Stimulated activated CD8-positive, alpha-beta memory T cell treated with anti-CD3 and anti-CD28 coated beads, Interleukin-7, amount 100 ng/mL, for 48 hours (primary cell): ENCODE data around the gene NTMT1.
"Not testable (repeated sequence)": the region's sequence is repeated elsewhere in the genome, so short reads cannot be mapped to it uniquely, and the experiment has no call there.

ENCODE experiments used
- DNase-seq, 2 donors: peaks; one replicate each; pipeline ENCODE4 v3.0.0-alpha.2; 2020; ENCODE audit warnings: low read depth in 1 of 2; ENCODE audit errors: extremely low read depth in 1 of 2

Gene NTMT1

DNA sequence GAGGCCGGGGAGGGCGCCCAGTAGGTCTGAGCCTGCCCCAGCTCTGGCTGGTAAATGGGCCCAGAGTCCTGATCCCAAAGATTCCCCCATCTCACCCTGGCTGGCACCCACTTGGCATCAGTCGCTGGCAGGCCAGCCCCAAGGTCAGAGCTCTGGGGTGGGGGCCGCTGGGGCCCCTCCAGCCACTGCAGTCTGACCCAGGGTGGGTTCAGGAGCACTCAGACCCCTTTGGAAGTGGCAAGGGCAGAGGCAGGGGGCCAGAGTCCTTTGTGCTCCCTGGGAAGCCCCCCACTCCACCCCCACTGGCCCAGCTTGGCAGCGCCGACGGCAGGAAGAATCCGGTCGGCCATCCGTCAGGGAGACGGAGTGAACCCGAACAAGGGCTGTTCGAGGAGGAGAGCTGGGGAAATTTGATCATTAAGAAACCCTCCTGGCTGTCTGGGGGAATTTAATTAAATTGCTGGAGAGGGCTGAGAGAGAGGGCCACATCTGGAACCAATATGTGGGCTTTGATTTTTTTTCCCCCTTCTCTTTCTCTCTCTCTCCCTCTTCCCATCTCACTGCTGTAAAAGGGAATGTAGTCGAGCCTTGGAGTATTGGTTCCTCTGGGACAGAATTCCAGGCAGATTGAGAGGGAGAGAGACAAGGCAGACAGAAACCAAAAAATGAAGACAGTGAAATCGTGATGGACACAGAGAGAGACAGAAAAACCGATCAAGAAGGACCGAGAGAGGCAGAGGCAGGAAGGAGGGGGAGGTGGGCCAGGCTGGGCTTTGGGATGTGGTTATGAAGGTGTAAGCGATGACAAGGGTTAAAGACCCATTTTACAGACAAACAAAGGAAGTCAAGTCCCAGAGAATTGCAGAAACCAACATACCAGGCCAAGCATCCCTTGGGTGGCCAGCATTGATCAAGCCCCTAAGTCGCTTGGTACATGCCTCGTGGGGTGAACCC, 24.0 kb downstream of the NTMT1 start:
- no peak for DNase-seq

DNA sequence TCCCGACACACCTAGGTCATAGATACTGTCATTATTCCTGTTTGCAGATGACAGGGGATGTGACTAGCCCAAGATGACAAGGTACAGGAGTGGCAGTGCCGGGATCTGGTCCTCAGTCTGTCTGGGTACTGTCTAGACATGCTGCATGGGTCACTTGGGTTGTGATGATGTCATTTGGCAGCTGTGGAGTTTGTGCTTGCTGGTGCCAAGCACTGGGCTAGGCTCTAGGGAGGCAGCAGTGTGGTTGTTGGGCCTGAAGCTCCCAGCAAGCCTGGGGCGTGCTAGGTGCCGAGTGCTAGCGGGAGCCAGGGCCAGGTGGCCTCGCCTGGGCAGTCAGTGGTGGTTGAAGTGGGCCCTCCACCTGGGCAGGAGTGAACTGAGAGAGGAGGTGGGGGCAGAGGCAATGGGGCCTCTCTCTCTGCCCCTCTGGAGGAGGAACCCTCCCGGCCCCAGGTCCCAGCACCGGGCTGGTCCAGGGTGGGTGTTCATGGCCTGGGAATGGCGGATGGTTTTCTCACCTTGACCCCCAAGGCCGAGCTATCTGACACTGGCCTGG, 24.8 kb downstream of the NTMT1 start:
- no peak for DNase-seq

DNA sequence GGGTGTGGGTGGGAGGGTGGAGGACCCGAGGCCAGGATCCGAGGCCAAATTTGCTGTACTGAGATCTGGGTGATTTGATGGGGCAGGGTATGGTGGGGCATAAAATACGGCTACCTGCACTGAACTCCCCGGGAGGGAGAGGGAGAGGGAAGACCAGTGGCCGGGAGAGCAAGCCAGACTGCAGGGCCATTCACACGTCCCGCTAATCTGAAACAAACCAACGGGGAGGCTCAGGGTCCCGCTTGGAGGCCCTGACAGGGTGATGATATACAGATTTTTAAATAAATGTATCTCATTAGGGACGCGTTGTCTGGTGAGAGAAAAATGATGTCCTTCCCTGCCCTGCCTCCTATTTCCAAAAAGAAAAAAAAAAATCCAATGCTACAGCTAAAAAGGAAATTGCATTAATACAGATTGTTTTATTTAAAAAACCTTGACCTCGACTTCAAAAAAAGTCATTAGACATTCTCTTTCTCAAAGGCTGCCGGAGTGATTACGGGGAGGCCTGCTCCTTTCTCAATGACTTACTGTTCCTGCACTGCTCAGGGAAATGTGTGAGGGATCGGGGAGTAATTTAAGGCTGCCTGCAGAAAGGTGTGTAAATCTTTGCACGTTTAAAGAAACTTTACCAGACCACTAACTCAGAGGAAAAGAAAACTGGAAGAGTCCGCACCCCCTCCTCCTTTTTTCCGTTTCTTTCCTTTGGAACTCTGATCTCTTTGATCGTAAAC, 28.0 kb downstream of the NTMT1 start:
- no peak for DNase-seq

DNA sequence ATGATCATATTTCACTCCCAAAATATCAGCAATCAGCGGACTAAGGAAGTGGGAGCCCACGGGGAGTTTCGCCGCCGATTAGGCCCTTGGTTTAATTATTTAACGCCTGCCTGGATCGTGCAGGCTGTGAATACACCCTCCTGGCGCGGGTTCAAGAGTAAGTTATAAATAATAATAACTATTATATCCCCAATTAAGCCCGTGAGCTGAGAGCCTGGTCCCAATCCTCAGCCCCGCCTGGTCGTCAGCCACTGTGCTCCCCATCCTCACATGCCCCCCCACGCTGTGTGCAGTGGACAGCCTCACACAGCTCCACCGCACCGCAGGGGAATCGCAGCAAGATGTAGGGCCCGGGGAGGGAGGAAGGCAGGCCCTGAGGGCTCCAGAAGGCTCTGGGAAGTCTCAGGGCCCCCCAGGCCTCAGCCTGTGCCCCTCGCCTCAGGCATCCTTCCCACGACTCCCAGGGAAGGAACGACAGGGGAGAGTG, 28.6 kb downstream of the NTMT1 start:
- no peak for DNase-seq

DNA sequence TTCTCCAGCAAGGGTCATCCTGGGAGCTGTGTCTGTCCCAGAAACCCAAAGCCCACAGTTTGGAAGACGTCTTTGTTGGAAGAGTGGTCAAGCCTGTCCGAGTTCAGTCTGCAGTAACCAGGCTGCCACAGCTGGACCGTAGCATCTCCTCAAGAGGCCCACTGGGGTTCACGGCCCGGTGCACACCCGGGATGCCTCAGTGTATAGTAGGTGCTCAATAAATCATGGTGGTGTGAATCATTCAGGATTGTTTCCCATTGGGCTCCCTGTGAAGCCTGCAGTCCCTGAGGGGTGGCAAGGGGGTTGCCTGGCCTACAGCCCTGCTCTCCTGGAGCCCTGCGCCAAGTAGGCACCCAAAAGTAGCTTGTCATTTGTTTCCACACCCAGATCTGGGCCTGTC, 29.2 kb downstream of the NTMT1 start:
- DNase-seq = no peak

DNA sequence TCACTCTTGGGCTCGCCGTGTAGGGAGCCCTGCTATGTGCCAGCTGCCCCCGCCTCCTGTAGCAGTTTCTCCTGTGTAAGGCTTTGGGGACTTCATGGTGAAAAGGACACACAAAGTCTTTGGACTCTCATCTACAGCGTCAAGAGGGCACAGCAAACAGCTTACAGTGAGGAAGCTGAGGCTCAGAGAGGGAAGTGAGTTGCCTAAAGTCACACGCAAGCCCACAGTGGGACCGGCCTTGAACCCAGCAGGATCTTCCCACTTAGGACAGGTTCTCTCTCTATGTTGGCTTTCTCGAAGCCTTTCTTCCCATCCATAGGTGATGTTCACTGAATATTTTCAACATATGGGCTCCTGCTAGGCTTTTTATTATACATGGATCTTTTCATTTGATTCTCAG, 29.7 kb downstream of the NTMT1 start:
- no peak for DNase-seq

DNA sequence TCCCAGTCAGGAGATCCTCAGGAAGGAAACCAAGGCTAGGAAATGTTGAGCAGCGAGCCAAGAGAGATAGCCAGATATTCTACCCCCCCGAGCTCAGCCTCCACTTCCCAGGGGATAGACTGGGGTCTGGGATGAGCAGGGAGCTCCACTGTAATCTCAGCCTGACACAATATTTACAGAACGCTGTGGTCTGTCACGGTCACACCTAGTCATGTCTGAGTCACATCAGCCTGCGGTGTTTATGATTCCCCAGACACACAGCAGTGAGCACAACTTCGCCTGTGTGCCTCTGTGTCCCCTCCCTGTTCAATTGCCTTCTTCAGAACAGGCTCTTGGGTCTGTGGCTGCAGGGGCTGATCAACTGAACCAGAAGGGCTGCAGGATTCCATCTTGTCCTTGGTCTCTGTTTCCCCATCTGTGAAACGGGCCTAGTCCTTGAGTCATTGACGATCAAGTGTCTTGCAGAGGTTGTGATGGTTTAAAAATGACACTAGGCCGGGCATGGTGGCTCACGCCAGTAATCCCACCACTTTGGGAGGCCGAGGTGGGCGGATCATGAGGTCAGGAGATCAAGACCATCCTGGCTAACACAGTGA, 30.9 kb downstream of the NTMT1 start:
- DNase-seq = no peak

DNA sequence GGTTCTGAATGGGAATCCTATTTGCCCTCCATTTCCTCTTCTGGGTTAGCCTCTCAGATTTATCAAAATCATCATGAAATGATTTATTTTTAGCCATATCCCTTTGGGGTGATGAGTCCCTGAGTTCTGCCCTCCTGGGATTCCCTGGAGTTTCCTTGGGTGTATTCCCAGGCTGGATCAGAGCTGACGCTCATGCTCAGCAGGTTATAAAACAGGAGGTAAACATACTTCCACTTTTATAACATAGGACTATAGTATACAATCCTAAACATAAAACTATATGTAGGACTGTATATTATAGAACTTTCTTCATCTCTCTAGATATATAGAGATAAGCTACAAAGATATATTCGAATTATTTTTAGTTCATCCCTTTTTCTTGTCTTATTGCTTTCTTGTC, 35.1 kb downstream of the NTMT1 start:
- no peak for DNase-seq

DNA sequence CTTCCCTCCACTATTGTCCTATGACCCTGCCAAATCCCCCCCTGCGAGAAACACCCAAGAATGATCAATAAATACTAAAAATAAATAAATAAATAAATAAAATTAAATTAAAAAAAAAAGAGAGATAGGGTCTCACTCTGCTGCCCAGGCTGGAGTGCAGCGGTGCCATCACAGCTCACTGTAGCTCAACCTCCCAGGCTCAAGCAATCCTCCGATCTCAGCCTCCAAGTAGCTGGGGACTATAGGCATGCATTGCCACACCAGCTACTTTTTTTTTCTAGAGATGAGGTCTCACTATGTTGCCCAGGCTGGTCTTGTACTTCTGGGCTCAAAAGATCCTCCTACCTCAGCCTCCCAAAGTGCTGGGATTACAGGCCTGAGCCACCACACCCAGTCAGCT, 36.3 kb downstream of the NTMT1 start:
- not testable (repeated sequence) for DNase-seq

DNA sequence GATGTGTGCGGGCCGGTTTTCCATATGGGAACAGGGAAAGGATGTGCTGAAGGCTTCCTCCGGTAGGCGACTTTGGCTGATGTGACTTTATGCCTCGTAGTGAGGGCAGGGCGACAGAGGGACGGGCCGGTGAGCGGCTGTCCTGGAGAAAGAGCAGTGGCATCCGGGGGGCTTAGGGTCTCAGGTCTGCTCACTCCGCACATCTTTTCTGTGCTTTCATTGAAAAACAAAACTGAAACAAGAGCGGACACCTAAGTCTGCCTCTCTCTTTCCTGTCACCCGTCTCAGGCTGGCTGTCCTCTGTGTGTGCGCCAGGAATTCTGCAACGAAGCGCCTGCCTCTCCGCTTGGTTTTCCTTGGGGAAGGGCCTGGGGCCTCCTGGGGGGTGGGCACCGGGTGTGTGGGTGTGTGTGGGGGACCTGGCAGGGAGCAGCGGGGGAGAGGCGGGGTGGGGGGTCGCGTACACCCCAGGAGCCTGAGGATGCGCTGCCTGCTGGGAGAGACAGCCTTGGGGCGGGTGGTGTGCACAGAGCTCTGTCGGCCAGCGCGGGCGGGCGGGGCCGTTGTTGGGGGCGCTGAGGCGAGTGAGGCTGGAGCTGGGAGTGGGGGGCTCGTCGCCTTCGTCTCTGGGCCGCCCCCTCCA, 38.9 kb downstream of the NTMT1 start:
- no peak for DNase-seq

DNA sequence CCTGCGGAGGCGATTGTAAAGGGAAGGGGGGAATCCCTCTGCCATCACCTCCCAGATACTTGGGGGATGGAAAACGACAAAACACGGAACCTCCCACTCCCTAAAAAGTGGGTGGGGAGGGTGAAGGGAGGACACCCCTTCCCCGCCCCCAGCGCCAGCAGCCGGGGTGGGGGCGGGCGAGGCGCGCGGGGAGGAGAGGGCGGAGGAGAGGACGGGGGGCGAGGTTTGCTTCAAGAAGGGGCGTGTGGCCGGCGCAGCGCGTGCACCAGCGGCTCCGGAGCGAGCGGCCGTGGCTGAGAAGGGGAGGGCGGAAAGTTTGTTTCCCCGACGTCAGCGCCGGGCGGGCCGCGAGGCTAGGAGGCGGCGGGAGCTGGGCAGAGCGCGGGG, 39.4 kb downstream of the NTMT1 start, which contains the start of gene PRRX2:
PRRX2 (plus strand) TSS at position 259 of the 387 bp plus-strand sequence. CDS start 221 bp downstream, outside the sequence.
- DNase-seq = no peak

DNA sequence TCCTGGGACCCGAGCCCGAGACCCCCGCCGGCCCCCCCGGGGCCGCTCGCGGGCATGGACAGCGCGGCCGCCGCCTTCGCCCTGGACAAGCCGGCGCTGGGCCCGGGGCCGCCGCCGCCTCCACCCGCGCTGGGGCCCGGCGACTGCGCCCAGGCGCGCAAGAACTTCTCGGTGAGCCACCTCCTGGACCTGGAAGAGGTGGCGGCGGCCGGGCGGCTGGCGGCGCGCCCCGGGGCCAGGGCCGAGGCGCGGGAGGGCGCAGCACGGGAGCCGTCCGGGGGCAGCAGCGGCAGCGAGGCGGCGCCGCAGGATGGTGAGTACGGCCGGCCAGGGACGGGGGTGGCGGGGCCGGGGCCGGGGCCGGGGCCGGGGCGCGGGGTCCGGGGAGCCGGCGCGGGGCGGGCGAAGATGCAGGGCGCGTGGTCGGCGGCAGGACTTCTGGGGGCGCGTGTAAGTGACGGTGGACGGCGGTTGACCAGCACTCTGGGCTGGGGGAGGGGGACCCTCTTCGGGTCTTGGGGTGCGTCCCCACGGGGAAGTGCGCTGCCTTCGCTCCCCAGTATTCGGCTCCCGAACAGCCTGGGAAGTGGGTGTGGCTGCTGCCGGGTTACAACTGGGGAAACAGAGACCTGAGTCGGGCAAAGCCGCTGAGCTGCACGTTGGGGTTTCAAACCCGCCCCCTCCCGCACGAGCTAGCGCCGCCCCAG, 40.0 kb downstream of the NTMT1 start:
- DNase-seq = no peak

DNA sequence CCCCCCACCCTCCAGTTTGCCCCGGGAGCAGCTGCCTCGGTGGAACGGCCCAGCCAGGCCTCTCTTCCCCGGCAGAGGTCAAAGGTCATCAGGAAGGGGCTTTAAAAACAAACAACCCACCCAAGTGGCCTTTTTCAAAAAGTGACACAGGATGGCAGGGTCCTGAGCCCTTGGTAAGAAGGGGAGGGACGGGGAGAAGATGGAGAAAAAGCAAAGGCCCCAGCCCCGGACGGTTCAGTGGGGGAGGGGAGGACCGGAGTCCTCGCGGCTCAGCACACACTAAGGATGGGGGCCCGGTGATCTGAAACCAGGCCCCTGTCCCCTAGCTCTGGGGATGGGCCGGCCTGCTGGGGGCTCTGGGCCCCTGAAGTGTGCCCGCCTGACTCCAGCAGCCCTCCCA, 40.6 kb downstream of the NTMT1 start:
- no peak for DNase-seq

DNA sequence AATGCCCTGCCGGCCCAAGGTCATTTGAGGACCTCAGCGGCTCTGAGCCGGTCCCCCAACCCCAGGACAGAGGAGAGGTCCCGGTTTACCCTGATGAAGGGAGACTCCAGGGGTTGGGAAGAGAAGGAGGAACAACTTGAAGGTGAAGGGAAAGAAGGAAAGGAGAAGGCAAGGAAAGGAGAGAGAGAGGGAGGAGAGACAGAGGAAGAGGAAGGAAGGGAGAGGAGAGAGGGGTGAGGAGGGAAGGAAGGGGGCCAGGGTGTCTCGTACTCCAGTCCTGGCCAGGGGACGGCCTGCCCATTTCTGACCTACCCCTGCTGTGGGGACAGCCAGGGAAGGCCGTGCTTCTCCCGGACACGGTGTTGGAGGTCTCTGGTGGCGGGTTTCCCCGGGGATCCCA, 41.4 kb downstream of the NTMT1 start:
- DNase-seq = no peak

DNA sequence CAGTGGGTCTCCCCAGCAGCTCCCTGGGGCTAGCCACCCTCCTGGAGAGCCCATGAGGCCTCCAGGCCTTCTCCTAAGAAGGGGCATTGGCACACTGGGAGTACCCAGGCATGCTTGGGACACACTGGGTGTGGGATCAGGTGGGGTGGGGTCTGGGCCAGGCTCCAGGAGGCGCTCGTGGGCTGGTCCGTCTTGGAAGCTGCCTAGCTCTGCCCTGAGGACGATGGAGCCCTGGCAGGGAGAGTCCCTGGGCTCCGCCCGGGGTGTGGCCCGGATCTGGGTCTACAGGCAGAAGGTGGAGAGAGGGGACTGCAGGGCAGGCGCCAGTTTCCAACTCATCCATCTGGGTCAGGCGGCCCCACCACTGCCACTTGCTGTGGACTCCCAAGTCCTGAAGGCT, 41.9 kb downstream of the NTMT1 start:
- no peak for DNase-seq

DNA sequence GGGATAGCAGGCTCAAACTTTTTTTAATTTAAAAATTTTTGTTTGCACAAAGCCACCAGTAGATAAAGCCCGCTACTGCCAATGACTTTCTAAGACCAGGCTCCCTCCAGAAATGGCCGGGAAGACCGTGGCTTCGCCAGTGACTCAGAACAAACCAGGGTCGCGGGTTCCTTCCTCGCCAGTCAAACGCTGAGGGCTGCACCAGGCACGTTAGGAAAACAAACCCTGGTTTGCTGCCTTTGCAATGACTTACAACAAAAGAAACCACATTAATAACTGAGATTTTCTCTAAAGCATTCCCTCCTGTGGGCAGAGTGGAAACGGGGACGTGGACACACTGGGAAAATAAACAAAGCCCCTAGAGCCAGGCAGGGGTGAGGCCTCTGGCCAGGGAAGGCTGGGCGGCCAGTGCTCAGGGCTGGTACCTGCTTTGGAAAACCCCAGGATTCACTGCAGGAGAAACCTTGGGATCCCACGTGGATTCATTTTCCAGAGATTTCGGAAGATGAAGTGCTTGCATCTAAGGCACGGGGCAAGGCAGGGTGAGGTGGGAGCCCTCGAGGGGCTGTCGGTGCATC, 43.3 kb downstream of the NTMT1 start:
- no peak for DNase-seq

DNA sequence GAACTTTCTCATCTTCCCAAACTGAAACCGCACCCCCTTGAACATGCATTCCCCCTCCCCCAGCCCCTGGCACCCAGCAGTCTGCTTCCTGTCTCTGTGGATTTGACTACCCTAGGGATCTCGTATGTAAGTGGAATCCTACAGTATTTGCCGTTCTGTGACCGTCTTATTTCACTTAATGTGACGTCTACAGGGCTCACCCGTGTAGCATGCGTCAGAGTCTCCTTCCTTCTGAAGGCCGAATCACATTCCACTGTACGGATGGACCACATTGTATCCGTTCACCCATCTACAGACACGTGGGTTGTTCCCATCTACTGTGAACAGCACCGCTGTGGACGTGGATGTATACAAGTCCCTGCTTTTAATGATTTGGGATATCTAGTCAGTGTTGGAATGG, 44.0 kb downstream of the NTMT1 start:
- DNase-seq = no peak

DNA sequence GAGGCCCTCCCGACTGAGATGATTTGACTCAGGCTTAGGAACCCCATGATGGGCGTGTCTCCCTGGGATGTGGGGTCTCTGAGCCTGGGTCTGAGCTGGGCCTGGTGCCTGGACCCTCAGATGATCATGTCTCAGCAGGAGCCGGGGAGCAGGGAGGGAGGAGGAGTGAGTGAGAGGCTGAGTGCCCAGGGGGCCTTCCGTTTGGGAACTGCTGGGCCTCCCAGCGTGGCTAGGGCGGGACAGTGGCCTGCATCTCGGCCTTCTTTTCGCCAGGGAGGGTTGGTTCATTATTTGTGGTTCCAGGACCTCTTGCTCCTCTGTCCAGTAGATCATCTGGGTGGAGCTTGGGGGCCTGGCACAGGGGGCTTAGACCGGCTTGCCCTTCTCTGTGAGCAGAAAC, 45.1 kb downstream of the NTMT1 start:
- no peak for DNase-seq

DNA sequence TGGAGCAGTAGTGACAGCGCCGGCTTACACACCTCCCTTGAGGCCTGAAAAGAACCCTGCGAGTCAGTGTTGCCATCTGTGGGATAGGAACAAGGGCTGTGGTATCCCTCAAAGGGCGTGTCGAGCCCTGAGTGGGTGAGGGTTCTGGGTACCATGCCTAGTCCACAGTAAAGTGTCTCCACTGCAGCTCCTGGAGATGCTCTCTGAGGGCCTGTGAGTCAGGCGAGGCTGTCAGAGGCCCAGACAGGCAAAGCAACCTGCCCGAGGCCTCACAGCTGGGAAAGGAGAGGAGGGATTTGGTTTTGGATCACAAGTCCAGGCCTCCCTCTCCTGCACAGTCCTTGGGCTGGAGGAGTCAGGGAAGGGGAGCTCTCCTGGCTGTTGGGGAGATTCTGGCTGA, 45.6 kb downstream of the NTMT1 start:
- peak; percentile 8 to 25 for DNase-seq

DNA sequence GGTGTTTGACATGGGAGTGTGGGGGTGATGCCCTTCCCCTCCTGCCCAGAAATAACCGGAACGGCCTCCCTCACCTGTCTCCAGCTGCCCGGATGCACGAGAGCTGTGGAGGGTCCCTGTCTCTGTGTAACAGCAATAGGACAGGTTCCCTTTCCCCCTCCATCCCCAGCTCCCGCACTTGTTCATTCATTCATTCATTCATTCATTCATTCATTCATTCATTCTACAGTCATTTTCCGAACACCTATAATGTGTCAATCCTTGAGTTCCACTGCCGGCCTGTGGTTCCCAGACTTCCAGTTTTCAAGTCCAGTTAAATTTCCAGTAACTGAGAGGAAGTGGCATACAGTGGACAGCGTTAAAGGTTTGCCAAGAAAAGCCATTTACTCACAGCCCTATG, 46.7 kb downstream of the NTMT1 start:
- DNase-seq = no peak
